ENCODE data around the gene SRRM2. TPM values are rescaled to one million over a fixed set of nuclear protein-coding genes. Genes with fewer than 3 reads are reported as not detected.
A peak's percentile ranks its signal among the peaks of the same experiment; 100 is the strongest.

SRRM2 gene
- total and polyA plus RNA-seq, 9 of the 15 experiments (the other 6 are each of a cell fraction or from before 2014, with no cell fraction given), result 26.7 to 563 (median 81.1) TPM

DNA sequence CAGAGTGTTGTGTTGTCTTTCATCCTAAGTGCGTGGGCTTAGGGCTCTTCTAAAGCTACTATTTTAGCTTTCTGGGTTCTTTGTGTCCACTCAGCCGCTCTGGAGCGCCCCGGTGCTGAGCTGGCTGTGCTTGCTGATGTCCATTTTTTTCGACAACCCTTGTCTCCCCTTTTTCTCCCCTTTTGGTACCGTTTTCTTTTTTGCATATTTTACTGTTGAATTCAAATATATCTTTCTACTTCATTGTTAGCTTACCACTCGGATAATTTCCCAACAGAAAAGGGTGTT lies 1.2 kb downstream of the SRRM2 start:
- Histone ChIP-seq H3K9ac (ENCODE audit: insufficient read depth in 1 of 2, low read depth in 2 of 2, low read length in 2 of 2) (peak overlapping the region; percentile 94 to 100), H3K9me3 (replicated peaks; ENCODE audit: control insufficient read depth, insufficient read depth, low read depth, low read length) (no peaks in the 10 kb centered on the region), H3K9me1 (ENCODE audit: control insufficient read depth, insufficient read depth, low read length) (no peaks in the 10 kb centered on the region), H3K4me3 (peak overlapping the region; percentile 79), H3K36me3 (ENCODE audit: control insufficient read depth, insufficient read depth, low read length) (peaks cover 64% of the 10 kb centered on the region), H3K4me2 (ENCODE audit: insufficient read depth, low read length) (peak overlapping the region; percentile 84), H3K79me2 (ENCODE audit: control insufficient read depth, insufficient read depth, low read length) (peaks cover 77% of the 10 kb centered on the region), H3K27ac (ENCODE audit: extremely low read depth, low read depth, low read length) (peak overlapping the region; percentile 100), H3K4me1 (replicated peaks in 1 of 2; ENCODE audit: control insufficient read depth in 2 of 2, insufficient read depth in 2 of 2, low read length in 2 of 2) (peaks cover 21 to 25% of the 10 kb centered on the region in 2 experiments), H3K27me3 (ENCODE audit: control insufficient read depth in 2 of 2, insufficient read depth in 2 of 2, low read length in 2 of 2) (no peaks in the 10 kb centered on the region), H4K20me1 (replicated peaks; ENCODE audit: control insufficient read depth, insufficient read depth, low read length) (peaks cover 30% of the 10 kb centered on the region; the same call in 1 of the 2 replicates), H2AFZ (ENCODE audit: low read depth, low read length) (no peak overlapping the region)
- WGBS (ENCODE audit: insufficient coverage, low coverage, missing lambda C conversion rate), result 0% methylated on average over 7 of the region's 7 CpGs
- no peak for FAIRE-seq
- in situ Hi-C loops (cut with MboI) (no loop called here), intact Hi-C loops (cut with micrococcal nuclease) (no loop called here)
- no TSS peak for BruUV-seq (replicated peaks)
- ChIA-PET POLR2A (interaction anchor here (0.8 to 5.6 kb wide), 13 partner anchors 8 to 168 kb away, joined by 3 to 96 read pairs (median 6); partner anchors contain the start of gene ELOB), CTCF (ENCODE audit: low intra/inter-chr PET ratio) (interaction anchor here (0.6 kb wide), 1 partner anchor 23 kb away, joined by 4 read pairs; the partner anchor contains the start of gene ELOB)
- no peak for TF ChIP-seq ELF1 (tag; IDR thresholded peaks at IDR 0.05)
- peak in 1 of 3 experiments; percentile 38 for TF ChIP-seq YY1 (IDR thresholded peaks at IDR 0.05; ENCODE audit: borderline replicate concordance in 1 of 3, control insufficient read depth in 1 of 3, extremely low read depth in 1 of 3, insufficient read depth in 3 of 3, insufficient read length in 1 of 3, insufficient replicate concordance in 2 of 3, low read depth in 1 of 3, low read length in 2 of 3)
- no peak for TF ChIP-seq NFYB (IDR thresholded peaks at IDR 0.05; ENCODE audit: extremely low read depth, insufficient read length)
- 0 out of 2 replicates have a peak, but pooled peaks have one; percentile 1 for TF ChIP-seq NKRF (IDR thresholded peaks at IDR 0.05; ENCODE audit: borderline replicate concordance)
- TF ChIP-seq HLTF (IDR thresholded peaks at IDR 0.05), result no peak
- TF ChIP-seq PRMT5 (CRISPR knock-in tag; IDR thresholded peaks at IDR 0.05), result no peak
- TF ChIP-seq COPS2 (conservative IDR thresholded peaks at IDR 0.05), result no peak
- DNase-seq (ENCODE audit: extremely low read depth in 1 of 4, low spot score in 3 of 4), result peak in 1 of 4 experiments; percentile 47
- no peak for ATAC-seq
